ENCODE data around the gene DDAH2. TPM values are rescaled to one million over a fixed set of nuclear protein-coding genes. Genes with fewer than 3 reads are reported as not detected.

DDAH2 gene
- total RNA-seq, 1 experiment from 2014 or later: 43.4 TPM

- H3K4me3 ChIP-seq (replicated peaks in 1 of 2; ENCODE audit: low read depth in 1 of 2, low read length in 2 of 2): no peak overlapping the region
- no peaks in the 10 kb centered on the region for H4K20me1 ChIP-seq (ENCODE audit: insufficient read depth)
- DNase-seq (ENCODE audit: low read depth, low spot score): no peak
- no peaks in the 10 kb centered on the region for H3K9me3 ChIP-seq (ENCODE audit: control insufficient read depth in 1 of 2, insufficient read depth in 1 of 2, low read depth in 1 of 2, low read length in 2 of 2)
- peaks cover 13% of the 10 kb centered on the region for H3K79me2 ChIP-seq (ENCODE audit: insufficient read depth, low read length)
- no peak overlapping the region for H3K9ac ChIP-seq (ENCODE audit: low read length)
- TF ChIP-seq ELF1 (IDR thresholded peaks at IDR 0.05; ENCODE audit: borderline replicate concordance, low read depth) (no peak), CEBPB (IDR thresholded peaks at IDR 0.05; ENCODE audit: low read depth) (no peak), YY1 (IDR thresholded peaks at IDR 0.05; ENCODE audit: extremely low read depth, insufficient replicate concordance, low read depth, low read length) (no peak), TCF7L2 (IDR thresholded peaks at IDR 0.05; ENCODE audit: borderline replicate concordance, extremely low read depth, insufficient read depth, insufficient read length) (no peak), ZFX (IDR thresholded peaks at IDR 0.05) (no peak), RAD21 (IDR thresholded peaks at IDR 0.05; ENCODE audit: low read depth) (no peak), SP1 (IDR thresholded peaks at IDR 0.05; ENCODE audit: low read depth) (no peak), JUND (IDR thresholded peaks at IDR 0.05) (no peak)
- no peak overlapping the region for H3K27ac ChIP-seq (ENCODE audit: low read depth, low read length)
- H2AFZ ChIP-seq (ENCODE audit: low read depth, low read length, poor library complexity, severe bottlenecking): no peak overlapping the region
- H3K36me3 ChIP-seq (ENCODE audit: control insufficient read depth in 1 of 2, insufficient read depth in 2 of 2, low read length in 2 of 2): peaks cover 0 to 8% of the 10 kb centered on the region in 2 experiments; a peak in 2 of 4 replicates
- no peaks in the 10 kb centered on the region for H3K27me3 ChIP-seq (ENCODE audit: insufficient read depth, low read length)
- BruUV-seq (replicated peaks): no TSS peak
- no peaks in the 10 kb centered on the region for H3K9me2 ChIP-seq (ENCODE audit: insufficient read depth)
- RAD21 ChIA-PET (ENCODE audit: low non-redundant PET in 1 of 2, low total read pairs in 2 of 2, uncharacterized antibody in 2 of 2, unreplicated experiment in 2 of 2): no interaction called here
- CTCF ChIA-PET: no interaction called here
- H3K4me1 ChIP-seq (ENCODE audit: control insufficient read depth in 1 of 2, insufficient read depth in 2 of 2, low read length in 2 of 2): peaks cover 7 to 15% of the 10 kb centered on the region in 2 experiments; a peak in 3 of 4 replicates
- ATAC-seq: no peak
- intact Hi-C loops (cut with micrococcal nuclease): no loop called here
- no peak overlapping the region for H3K4me2 ChIP-seq (ENCODE audit: low read length)
- POLR2A ChIA-PET: no interaction called here
These were observed 28.2 kb downstream of the DDAH2 start for GRCh38 chr6:31700740-31701401.

GRCh38 chr6:31697555-31697954 lies 31.5 kb downstream of the DDAH2 start:
- CTCF ChIA-PET: no interaction called here
- Histone ChIP-seq H3K27ac (ENCODE audit: low read depth, low read length) (no peak overlapping the region), H3K9ac (ENCODE audit: low read length) (no peak overlapping the region), H3K4me1 (ENCODE audit: control insufficient read depth in 1 of 2, insufficient read depth in 2 of 2, low read length in 2 of 2) (peaks cover 4 to 8% of the 10 kb centered on the region in 2 experiments; a peak in 2 of 4 replicates), H2AFZ (ENCODE audit: low read depth, low read length, poor library complexity, severe bottlenecking) (no peak overlapping the region), H3K4me3 (replicated peaks in 1 of 2; ENCODE audit: low read depth in 1 of 2, low read length in 2 of 2) (no peak overlapping the region), H3K9me2 (ENCODE audit: insufficient read depth) (no peaks in the 10 kb centered on the region), H3K79me2 (ENCODE audit: insufficient read depth, low read length) (peaks cover 11% of the 10 kb centered on the region), H3K4me2 (ENCODE audit: low read length) (no peak overlapping the region), H3K27me3 (ENCODE audit: insufficient read depth, low read length) (no peaks in the 10 kb centered on the region), H3K9me3 (ENCODE audit: control insufficient read depth in 1 of 2, insufficient read depth in 1 of 2, low read depth in 1 of 2, low read length in 2 of 2) (no peaks in the 10 kb centered on the region), H4K20me1 (ENCODE audit: insufficient read depth) (no peaks in the 10 kb centered on the region), H3K36me3 (ENCODE audit: control insufficient read depth in 1 of 2, insufficient read depth in 2 of 2, low read length in 2 of 2) (peaks cover 0 to 14% of the 10 kb centered on the region in 2 experiments; a peak in 2 of 4 replicates)
- intact Hi-C loops (cut with micrococcal nuclease): no loop called here
- no peak for DNase-seq (ENCODE audit: low read depth, low spot score)
- POLR2A ChIA-PET: no interaction called here
- RAD21 ChIA-PET (ENCODE audit: low non-redundant PET in 1 of 2, low total read pairs in 2 of 2, uncharacterized antibody in 2 of 2, unreplicated experiment in 2 of 2): no interaction called here
- BruUV-seq (replicated peaks): no TSS peak
- ATAC-seq: no peak
- TF ChIP-seq CBX3 (IDR thresholded peaks at IDR 0.05; ENCODE audit: low read depth) (no peak), YY1 (IDR thresholded peaks at IDR 0.05; ENCODE audit: extremely low read depth, insufficient replicate concordance, low read depth, low read length) (no peak), RAD21 (IDR thresholded peaks at IDR 0.05; ENCODE audit: low read depth) (no peak), ZNF274 (IDR thresholded peaks at IDR 0.05; ENCODE audit: low read depth, low read length) (no peak), JUND (IDR thresholded peaks at IDR 0.05) (no peak), EZH2 (IDR thresholded peaks at IDR 0.05) (no peak), POLR2AphosphoS5 (IDR thresholded peaks at IDR 0.05; ENCODE audit: low read depth, low read length) (no peak), POLR2A (IDR thresholded peaks at IDR 0.05; ENCODE audit: borderline replicate concordance, extremely low read depth, insufficient read depth, insufficient read length) (no peak), CEBPB (IDR thresholded peaks at IDR 0.05; ENCODE audit: low read depth) (no peak), MAX (IDR thresholded peaks at IDR 0.05) (no peak), ZFX (IDR thresholded peaks at IDR 0.05) (no peak), SP1 (IDR thresholded peaks at IDR 0.05; ENCODE audit: low read depth) (no peak), EZH2phosphoT487 (IDR thresholded peaks at IDR 0.05; ENCODE audit: borderline replicate concordance) (no peak), CTCF (IDR thresholded peaks at IDR 0.05 in 2 of 3, conservative IDR thresholded peaks at IDR 0.05 in 1 of 3; ENCODE audit: borderline replicate concordance in 1 of 3, insufficient read depth in 1 of 3, low read depth in 2 of 3, low read length in 2 of 3) (no peak), ELF1 (IDR thresholded peaks at IDR 0.05; ENCODE audit: borderline replicate concordance, low read depth) (no peak)
